NT2/D1 (cell line): ENCODE data around the gene SLC4A1AP.

Source experiments
- SUZ12 ChIP-seq: IDR thresholded peaks from 2 replicates; pipeline ENCODE4 v1.6.1; 2011; ENCODE audit not compliant: insufficient read length, insufficient read depth; ENCODE audit errors: extremely low read depth
- YY1 ChIP-seq: IDR thresholded peaks from 2 replicates; pipeline ENCODE4 v1.6.1; 2011; ENCODE audit not compliant: insufficient read length, insufficient read depth
- ZNF274 ChIP-seq: IDR thresholded peaks from 2 replicates; pipeline ENCODE4 v1.6.1; 2011; ENCODE audit warnings: mild to moderate bottlenecking, low read depth, low read length

DNA sequence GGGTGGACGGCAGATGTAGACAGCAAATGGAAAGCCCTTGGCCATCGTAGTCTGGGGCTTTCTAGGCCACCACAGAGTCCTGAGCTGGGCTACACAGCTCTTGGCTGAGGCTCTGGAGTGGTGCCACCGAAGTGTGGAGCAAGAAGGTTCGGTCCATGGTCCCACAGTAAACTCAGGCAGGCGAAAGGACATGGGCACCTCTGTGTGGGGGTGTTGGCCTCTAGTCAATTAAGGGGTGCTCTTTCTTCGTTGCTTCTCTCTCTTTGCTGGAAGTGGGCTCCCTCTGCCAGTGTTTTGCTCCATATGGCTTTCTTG is 73.2 kb downstream of the SLC4A1AP start:
- no peak for TF ChIP-seq ZNF274
- no peak for TF ChIP-seq YY1
- TF ChIP-seq SUZ12, result no peak
